AG10803 (cell line): ENCODE data around the gene ATL1.

ENCODE experiments used
- DNase-seq: peaks from one replicate; pipeline ENCODE4 v3.0.0; 2010; ENCODE audit warnings: low read depth
- H3K4me3 ChIP-seq: 2 replicates; pipeline ENCODE4 v1.5.1; 2011; ENCODE audit warnings: mild to moderate bottlenecking, low read length, control low read depth
- TF ChIP-seq, protein P1 (sequence below): conservative IDR thresholded peaks from 2 replicates; pipeline ENCODE4 v1.5.1; 2011; ENCODE audit warnings: mild to moderate bottlenecking, low read length, control low read depth, inconsistent platforms

ATL1 gene

DNA sequence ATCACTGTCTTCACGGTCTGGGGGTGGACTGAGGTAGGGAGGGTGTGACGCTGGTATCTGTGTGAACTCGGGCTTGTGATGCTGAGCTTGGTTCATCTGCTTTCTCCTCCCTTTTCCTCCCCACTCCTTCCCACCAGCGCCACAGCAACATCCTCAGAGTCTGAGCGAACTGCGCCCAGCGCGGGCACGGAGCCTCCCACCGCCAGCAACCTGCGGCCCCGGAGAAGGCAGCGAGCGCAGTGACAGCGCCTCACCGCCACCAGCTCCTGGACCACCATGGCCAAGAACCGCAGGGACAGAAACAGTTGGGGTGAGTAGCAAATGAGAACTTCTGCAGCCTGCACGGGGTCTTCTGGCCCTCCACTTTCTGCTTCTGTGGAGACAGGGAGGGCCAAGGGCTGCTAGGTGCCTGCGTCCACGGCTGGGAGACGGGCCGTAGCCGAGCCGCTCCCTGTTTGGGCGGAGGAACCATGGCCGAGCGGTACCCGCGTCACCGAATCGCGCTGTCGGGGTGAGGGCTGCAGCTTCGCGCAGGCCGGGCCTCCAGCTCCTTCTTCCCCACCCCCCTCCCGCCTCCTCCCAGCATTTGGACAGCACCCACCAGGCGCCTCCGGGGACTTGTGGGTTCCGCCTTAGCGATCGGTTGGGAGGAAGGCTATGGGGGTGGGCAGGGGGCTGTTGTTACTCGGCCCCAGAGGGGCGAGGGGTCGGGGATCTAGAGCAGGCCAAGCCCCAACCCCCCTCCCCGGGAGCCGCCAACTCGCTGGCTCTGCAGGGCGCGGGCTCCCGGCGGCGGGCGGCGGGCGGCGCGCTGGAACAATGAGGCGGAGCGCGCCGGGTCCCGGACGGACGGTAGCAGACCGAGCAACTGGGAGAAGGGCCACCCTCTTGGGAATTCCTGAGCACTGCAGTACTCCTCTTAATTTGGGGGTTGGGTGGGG lies at the start of gene ATL1:
Gene ATL1, plus strand, starts transcription at position 156 of the 941 bp plus-strand sequence. Its CDS starts 121 bp downstream, at position 277.
- peak within 1 kb of the TSS; percentile 78 for H3K4me3 ChIP-seq
- TF ChIP-seq, protein P1, sequence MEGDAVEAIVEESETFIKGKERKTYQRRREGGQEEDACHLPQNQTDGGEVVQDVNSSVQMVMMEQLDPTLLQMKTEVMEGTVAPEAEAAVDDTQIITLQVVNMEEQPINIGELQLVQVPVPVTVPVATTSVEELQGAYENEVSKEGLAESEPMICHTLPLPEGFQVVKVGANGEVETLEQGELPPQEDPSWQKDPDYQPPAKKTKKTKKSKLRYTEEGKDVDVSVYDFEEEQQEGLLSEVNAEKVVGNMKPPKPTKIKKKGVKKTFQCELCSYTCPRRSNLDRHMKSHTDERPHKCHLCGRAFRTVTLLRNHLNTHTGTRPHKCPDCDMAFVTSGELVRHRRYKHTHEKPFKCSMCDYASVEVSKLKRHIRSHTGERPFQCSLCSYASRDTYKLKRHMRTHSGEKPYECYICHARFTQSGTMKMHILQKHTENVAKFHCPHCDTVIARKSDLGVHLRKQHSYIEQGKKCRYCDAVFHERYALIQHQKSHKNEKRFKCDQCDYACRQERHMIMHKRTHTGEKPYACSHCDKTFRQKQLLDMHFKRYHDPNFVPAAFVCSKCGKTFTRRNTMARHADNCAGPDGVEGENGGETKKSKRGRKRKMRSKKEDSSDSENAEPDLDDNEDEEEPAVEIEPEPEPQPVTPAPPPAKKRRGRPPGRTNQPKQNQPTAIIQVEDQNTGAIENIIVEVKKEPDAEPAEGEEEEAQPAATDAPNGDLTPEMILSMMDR: no peak
- DNase-seq: peak; percentile 65

DNA sequence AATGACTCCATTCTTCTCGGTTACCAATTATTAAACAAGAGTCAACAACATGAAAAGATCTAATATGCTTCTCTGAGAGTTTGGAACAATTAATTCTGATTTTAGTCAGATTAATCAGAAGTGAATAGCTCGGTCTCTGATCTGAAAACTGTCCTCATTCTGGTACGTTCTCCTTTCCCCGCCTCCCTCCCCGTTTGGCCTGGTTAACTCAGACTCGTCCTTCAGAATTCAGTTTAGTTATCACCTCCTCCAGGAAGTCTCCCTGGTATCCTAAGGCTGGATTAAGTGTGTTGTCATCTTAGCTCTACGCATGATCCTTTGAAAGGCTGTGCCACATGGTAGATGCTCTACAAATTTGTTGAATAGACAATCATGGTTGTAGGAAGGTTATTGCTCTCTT lies 49.8 kb upstream of the ATL1 start:
- TF ChIP-seq, protein P1: no peak
- no peak overlapping the region for H3K4me3 ChIP-seq
- no peak for DNase-seq

DNA sequence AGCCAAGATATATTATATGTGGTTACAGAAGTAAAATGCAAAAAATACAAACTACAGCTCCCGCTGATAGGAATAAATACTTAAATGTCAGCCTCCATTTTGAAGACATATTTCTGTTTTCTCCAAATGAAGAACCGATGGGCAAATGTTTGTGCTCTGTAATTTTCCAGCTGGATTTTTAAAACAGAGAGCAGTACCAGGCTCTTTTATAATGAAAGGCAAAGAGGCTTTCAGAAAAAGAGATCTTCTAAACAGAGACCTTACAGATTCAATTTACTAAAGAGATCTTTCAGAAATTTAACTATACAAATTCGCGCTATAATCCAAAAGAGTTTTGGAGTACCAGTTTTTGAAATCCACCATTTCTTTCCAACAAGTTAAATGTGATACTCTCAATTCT lies 47.5 kb upstream of the ATL1 start:
- TF ChIP-seq, protein P1: no peak
- DNase-seq: no peak
- H3K4me3 ChIP-seq: no peak overlapping the region

DNA sequence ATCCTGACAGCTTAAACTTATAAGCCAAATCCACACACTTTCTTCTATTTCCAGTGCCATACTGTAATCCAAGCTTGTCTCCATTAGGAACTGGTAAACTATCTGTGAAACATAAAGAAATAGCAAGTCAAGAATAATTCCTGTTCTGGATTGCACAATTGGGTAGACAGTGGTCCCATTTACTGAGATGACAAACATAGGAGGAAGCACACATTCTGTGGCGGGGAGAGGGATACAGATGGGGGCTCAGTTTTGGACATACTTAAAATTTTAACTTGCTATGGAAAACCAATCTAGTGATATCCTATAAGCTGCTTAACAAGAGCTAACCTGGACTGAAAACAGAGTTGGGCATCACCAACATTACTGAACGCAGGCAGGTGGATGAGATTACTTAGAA lies 43.9 kb upstream of the ATL1 start:
- DNase-seq: no peak
- TF ChIP-seq, protein P1: no peak
- no peak overlapping the region for H3K4me3 ChIP-seq

DNA sequence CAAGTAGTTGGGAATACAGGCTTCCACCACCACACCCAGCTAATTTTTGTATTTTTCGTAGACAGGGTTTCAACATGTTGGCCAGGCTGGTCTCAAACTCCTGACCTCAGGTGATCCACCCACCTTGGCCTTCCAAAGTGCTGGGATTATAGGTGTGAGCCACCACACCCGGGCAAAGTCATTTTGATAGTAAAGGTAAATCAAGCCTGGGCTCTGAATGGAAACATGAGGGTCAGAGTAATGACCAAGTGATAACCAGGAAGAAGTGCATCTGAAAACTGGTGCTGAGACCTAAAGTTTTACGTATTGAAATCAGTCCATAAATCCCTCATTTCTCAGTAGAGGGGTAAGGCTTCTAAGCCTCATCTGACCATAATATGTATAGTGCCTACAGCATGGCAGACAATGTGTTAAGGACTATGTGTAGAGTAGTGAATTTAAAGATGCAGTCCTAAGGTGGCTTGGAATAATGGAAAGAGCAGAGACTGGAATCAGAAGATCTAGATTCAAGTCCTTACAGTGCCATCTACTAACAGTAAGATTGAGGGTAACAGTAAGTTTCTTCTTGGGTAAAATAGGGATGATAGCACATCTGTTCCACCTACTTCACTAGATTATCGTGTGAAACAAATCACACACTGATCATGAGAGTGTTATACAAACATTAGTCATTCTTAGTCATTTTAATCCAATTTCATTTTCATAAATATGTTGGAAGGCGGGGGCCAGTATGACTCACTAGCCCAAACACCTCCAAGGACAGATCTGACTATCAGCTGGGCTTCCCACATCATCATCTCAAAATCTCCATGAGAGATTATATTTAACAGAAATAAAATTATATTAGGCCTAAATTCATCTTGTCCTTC lies 38.8 kb upstream of the ATL1 start:
- TF ChIP-seq, protein P1: no peak
- no peak overlapping the region for H3K4me3 ChIP-seq
- peak; percentile 74 for DNase-seq

DNA sequence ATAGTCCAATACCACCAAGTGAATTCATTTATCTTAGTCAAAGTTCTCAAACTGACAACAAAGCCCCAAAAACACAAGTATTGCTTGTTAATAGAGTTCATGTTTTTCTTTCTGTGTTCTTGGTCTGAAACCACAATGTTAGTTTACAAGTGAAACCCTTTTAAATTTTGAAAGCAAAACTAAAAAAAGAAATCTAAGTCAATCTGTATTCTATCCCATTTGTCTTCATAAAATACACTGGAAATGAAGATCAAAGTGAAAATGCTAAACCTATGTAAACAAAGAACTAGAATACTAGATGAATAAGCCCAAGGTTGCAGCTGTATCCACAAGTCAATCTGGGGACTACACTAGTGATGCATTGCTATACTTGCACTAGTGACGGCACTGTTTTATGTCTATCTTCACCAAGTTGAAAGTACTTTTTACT lies 38.0 kb upstream of the ATL1 start:
- TF ChIP-seq, protein P1: no peak
- H3K4me3 ChIP-seq: no peak overlapping the region
- DNase-seq: no peak
